Cardiac muscle cell (in vitro differentiated cells and primary cell): Measurements from ENCODE around the gene KMT2B. TPM values are rescaled to one million over a fixed set of nuclear protein-coding genes. Genes with fewer than 3 reads are reported as not detected.

Source experiments
- DNase-seq, 2 donors: peaks; one replicate each; pipeline versions ENCODE4 v3.0.0 to v3.0.0-alpha.2; 2010 to 2017; ENCODE audit warnings: low read depth in 1 of 2, low spot score in 1 of 2
- H3K27ac ChIP-seq: fragments of 200-600 bp; sonication (generic); 2 replicates; pipeline ENCODE4 v1.5.1; 2016
- H3K27me3 ChIP-seq: fragments of 200-600 bp; sonication (generic); 2 replicates; pipeline ENCODE4 v1.6.0; 2016; ENCODE audit warnings: control low read depth
- H3K36me3 ChIP-seq: fragments of 200-600 bp; sonication (generic); 2 replicates; pipeline ENCODE4 v1.5.1; 2016; ENCODE audit warnings: control low read depth
- H3K4me1 ChIP-seq: fragments of 200-600 bp; sonication (generic); 2 replicates; pipeline ENCODE4 v1.8.1; 2017; ENCODE audit warnings: low read depth, mild to moderate bottlenecking, mixed run types
- H3K4me3 ChIP-seq: fragments of 200-600 bp; sonication (generic); 2 replicates; pipeline ENCODE4 v1.5.1; 2016; ENCODE audit warnings: mild to moderate bottlenecking
- H3K9me3 ChIP-seq: fragments of 200-600 bp; sonication (generic); 2 replicates; pipeline ENCODE4 v1.5.1; 2017; ENCODE audit warnings: low read depth, mild to moderate bottlenecking, control low read depth
- CTCF ChIP-seq: IDR thresholded peaks from 2 replicates; pipeline ENCODE4 v1.5.1; 2012; ENCODE audit warnings: low read depth, mild to moderate bottlenecking, low read length
- polyA plus RNA-seq: library from polyadenylated mRNA; unstranded; fragments of >200 nt; fragmentation: Nextera tagmentation; extraction: Ambion mirVana; gene quantifications from 2 replicates; pipeline ENCODE4 v1.2.1, GENCODE V29; 2016
- total RNA-seq: library from RNA; depleted of rRNA; stranded (reverse); fragments of >200 nt; gene quantifications from 2 replicates; pipeline ENCODE4 v1.2.3, GENCODE V29; 2016

The KMT2B gene
- total and polyA plus RNA-seq, 2 experiments from 2014 or later, result 8.9 to 38.1 TPM

DNA sequence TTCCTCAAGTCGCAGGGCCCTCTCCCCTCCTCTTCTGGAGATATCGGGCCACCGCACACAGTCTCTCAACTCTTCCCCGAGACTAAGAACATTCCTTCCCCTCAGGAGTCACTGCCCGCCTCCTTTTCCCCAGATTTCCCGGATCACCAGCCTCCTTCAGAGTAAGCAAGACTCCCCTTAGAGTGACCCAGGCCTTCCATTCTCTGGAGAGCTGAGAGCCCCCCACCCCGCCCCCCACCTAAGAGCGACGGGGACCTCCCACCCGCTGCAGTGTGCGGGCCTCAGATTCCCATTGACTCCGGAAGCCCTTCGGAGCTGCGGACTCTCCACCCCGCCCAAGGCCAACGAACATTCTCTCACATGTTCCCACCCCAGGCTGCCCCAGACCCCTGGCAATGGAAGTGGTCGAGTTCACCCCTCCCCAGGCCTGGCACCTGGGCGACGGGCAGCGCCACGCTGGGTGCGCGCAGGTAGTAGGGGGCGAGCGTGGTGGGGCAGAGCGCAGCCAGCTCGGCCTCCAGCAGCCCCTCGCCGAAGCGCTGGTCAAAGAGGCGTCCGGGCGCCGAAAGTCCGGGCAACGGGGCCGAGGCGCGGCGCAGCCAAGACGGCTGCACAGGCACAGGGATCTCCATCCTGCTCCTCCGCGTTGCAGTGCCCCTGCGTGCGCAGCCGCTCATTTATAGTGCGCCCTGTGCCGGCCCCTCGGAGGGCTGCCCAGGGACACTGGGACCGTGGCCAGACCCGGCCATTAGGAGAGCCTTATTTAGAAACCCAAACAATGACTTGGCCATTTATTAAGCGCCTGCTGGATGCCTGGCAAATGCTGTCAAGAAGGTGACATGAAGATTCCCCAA, 38.8 kb downstream of the KMT2B start, which contains the start of gene HSPB6:
TSS of gene HSPB6 (minus strand) at position 653 of the 854 bp plus-strand sequence. CDS start at position 632, 21 bp downstream.
- H3K27me3 ChIP-seq, result no peaks in the 10 kb centered on the region
- TF ChIP-seq CTCF, result no peak
- H3K4me3 ChIP-seq, result peak within 1 kb of the TSS; percentile 60
- no peaks in the 10 kb centered on the region for H3K9me3 ChIP-seq
- H3K36me3 ChIP-seq, result no peaks in the 10 kb centered on the region
- H3K4me1 ChIP-seq, result peaks cover 18% of the 10 kb centered on the region
- peak within 1 kb of the TSS; percentile 86 for H3K27ac ChIP-seq
- peak in 1 of 2 donors; percentile 83 for DNase-seq

- Histone ChIP-seq H3K27ac (peak overlapping the region; percentile 86), H3K36me3 (no peaks in the 10 kb centered on the region), H3K4me3 (peak overlapping the region; percentile 60), H3K27me3 (no peaks in the 10 kb centered on the region), H3K9me3 (no peaks in the 10 kb centered on the region), H3K4me1 (peaks cover 18% of the 10 kb centered on the region)
- peak; percentile 9 for TF ChIP-seq CTCF
- DNase-seq, result peak; percentile 73 to 98
Observed at GRCh38 chr19:35757231-35757748, 39.5 kb downstream of the KMT2B start.

DNA sequence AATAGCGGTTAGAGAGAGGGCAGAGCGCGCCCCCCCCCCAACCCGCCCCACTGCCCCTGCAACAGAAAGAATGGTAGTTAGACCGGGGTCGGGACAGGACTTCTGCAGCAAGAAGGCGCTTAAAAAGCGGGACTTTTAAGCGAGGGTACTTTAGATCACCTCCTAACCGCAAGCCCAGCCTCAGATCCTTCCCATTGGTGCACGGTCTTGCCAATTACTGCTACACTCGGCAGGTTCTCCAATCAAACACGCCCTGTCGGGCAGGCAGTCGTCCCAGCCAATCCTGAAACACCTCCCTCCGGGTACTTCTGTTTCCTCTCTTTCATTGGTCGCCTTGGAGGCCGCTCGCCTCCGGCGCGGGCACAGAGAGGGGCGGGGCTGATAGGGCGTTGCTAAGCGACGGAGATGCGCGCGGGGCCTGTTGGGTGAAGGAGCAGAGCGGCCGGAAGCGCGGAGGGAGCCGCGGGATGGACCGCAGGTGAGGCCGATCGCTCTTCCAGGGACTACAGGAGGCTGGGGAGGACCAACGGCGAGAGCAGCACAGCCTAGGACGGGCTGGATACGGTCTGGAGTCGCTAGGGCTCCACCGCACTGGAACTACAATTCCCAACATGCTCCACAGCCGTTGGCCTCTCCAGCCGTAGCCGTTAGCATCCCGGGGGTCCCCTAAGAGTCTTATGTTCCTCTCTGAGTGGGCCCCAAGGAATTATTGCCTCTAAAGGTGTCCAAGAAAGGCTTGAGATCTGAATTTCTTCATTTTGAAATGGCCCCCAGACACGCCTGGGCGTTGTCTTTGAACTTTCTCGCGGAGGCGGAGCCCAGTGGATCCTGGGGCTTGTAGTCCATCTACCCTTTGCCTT, 40.2 kb downstream of the KMT2B start, which contains the start of gene PROSER3:
TSS of gene PROSER3 (plus strand) at position 428 of the 860 bp plus-strand sequence. CDS start at position 468, 40 bp downstream.
- Histone ChIP-seq H3K4me1 (peaks cover 18% of the 10 kb centered on the region), H3K4me3 (peak within 1 kb of the TSS; percentile 60), H3K27me3 (no peaks in the 10 kb centered on the region), H3K9me3 (no peaks in the 10 kb centered on the region), H3K36me3 (no peaks in the 10 kb centered on the region), H3K27ac (peak within 1 kb of the TSS; percentile 86)
- peak; percentile 98 to 100 for DNase-seq
- no peak for TF ChIP-seq CTCF

DNA sequence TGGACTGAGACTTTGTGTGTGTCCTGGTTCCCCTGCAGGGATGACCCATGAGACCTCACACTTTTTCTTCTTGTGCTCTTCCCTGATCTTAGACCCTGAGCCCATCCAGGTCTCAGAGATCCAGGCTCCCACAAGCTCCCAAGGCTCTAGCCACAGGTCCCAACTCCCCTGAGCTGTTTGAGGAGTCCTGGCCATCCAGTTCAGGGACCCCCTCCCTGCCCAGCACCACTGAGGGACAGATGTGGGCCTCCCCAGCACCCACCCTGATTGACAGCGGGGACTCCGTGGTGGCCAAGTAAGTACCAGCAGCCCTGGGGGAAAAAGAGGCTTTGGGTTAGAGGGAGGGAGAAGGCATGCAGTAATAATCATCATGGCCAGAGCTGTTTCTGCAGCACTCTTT, 41.9 kb downstream of the KMT2B start:
- Histone ChIP-seq H3K4me3 (no peak overlapping the region), H3K4me1 (peaks cover 18% of the 10 kb centered on the region), H3K9me3 (no peaks in the 10 kb centered on the region), H3K27ac (no peak overlapping the region), H3K27me3 (no peaks in the 10 kb centered on the region), H3K36me3 (no peaks in the 10 kb centered on the region)
- no peak for DNase-seq
- no peak for TF ChIP-seq CTCF

DNA sequence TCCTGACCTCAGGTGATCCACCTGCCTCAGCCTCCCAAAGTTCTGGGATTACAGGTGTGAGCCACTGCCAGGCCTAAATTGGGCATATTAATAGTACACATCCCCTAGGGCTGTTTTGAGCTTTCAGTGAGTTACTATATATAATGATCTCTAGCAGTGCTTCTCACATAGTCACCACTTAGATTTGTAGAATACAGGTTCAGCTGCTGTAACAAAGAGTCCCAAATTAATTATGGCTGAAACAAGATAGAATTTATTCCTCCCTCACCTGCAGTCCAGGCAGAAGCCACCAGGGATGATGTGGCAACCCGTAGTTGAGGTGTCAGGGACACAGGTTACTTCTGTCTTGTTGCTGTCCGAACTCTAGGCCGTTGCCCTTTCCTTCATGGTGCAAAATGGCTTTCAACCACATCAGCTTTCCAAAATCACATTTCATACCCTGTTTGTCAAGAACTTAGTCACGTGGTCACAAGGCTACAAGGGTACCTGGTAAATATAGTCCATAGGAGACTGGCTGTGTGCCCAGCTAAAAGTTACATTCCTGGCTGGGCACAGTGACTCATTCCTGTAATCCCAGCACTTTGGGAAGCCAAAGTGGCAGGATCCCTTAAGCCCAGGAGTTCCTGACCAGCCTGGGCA, 43.0 kb downstream of the KMT2B start:
- Histone ChIP-seq H3K27ac (no peak overlapping the region), H3K9me3 (no peaks in the 10 kb centered on the region), H3K4me1 (peaks cover 16% of the 10 kb centered on the region), H3K27me3 (no peaks in the 10 kb centered on the region), H3K4me3 (no peak overlapping the region), H3K36me3 (no peaks in the 10 kb centered on the region)
- TF ChIP-seq CTCF, result no peak
- DNase-seq, result no peak
